A673 (cell line): ENCODE results near the gene PTN. TPM values are rescaled to one million over a fixed set of nuclear protein-coding genes. Genes with fewer than 3 reads are reported as not detected.
"Not testable (repeated sequence)": the region's sequence is repeated elsewhere in the genome, so short reads cannot be mapped to it uniquely, and the experiment has no call there.

ENCODE experiments used
- BruUV-seq: library from RNA; stranded (reverse); fragments of 400-500 nt; replicated peaks from 2 replicates; lab custom pipeline; 2021; lab: Mats Ljungman, UMichigan
- CTCF ChIA-PET: fragments of 300-600 bp; sonication (Branson Sonifier 250); formaldehyde crosslinking; loops from one replicate; lab custom pipeline; 2022; ENCODE audit warnings: antibody characterized with exemption; lab: Charles Lee
- POLR2A ChIA-PET: fragments of 300-600 bp; sonication (Branson Sonifier 250); formaldehyde crosslinking; loops from one replicate; lab custom pipeline; 2022; ENCODE audit warnings: antibody characterized with exemption; ENCODE audit not compliant: low non-redundant PET; lab: Charles Lee
- DNase-seq: peaks from one replicate; pipeline ENCODE4 v3.0.0-alpha.2; 2015; ENCODE audit warnings: low spot score
- H3K27ac ChIP-seq: fragments of 200-600 bp; sonication (generic); 2 replicates; pipeline ENCODE4 v1.5.1; 2016; ENCODE audit warnings: mixed run types, low read depth, mild to moderate bottlenecking, mixed read lengths, antibody characterized with exemption, low read length; ENCODE audit not compliant: poor library complexity, severe bottlenecking
- H3K27me3 ChIP-seq: fragments of 200-600 bp; sonication (generic); replicated peaks from 2 replicates; pipeline ENCODE4 v1.6.1; 2017; ENCODE audit warnings: mixed run types, low read depth, mild to moderate bottlenecking, mixed read lengths, antibody characterized with exemption, low read length; ENCODE audit not compliant: insufficient read depth, poor library complexity
- H3K36me3 ChIP-seq: fragments of 200-600 bp; sonication (generic); 2 replicates; pipeline ENCODE4 v1.6.1; 2016; ENCODE audit warnings: mixed run types, mild to moderate bottlenecking, mixed read lengths, antibody characterized with exemption, low read length; ENCODE audit not compliant: insufficient read depth, poor library complexity, severe bottlenecking
- H3K4me1 ChIP-seq: fragments of 200-600 bp; sonication (generic); 2 replicates; pipeline ENCODE4 v1.6.1; 2017; ENCODE audit warnings: mixed run types, mild to moderate bottlenecking, mixed read lengths, antibody characterized with exemption, low read length; ENCODE audit not compliant: insufficient read depth, poor library complexity, severe bottlenecking
- H3K4me3 ChIP-seq: fragments of 200-600 bp; sonication (generic); 2 replicates; pipeline ENCODE4 v1.5.1; 2016; ENCODE audit warnings: low read depth, mixed run types, mild to moderate bottlenecking, mixed read lengths, low read length; ENCODE audit not compliant: poor library complexity, severe bottlenecking
- H3K9me3 ChIP-seq: fragments of 200-600 bp; sonication (generic); 2 replicates; pipeline ENCODE4 v1.6.1; 2016; ENCODE audit warnings: mixed run types, low read depth, mild to moderate bottlenecking, mixed read lengths, antibody characterized with exemption, low read length; ENCODE audit not compliant: poor library complexity, severe bottlenecking
- CTCF ChIP-seq: fragments of 300-800, 200-600 bp; sonication (generic); conservative IDR thresholded peaks from 2 replicates; pipeline ENCODE4 v1.5.1; 2017; ENCODE audit warnings: low read depth, mild to moderate bottlenecking, antibody characterized with exemption, low read length, moderate library complexity, mixed read lengths
- EZH2 ChIP-seq: fragments of 200-600 bp; sonication (generic); IDR thresholded peaks from 2 replicates; pipeline ENCODE4 v1.6.1; 2017; ENCODE audit warnings: borderline replicate concordance, low read depth, mild to moderate bottlenecking, mixed read lengths, antibody characterized with exemption, low read length; ENCODE audit not compliant: poor library complexity, severe bottlenecking
- intact Hi-C: fragments of 100-400 bp; cut with micrococcal nuclease; formaldehyde crosslinking; loops from one replicate; pipeline ENCODE4 v1.10.0; 2022; ENCODE audit not compliant: unreplicated experiment
- total RNA-seq: library from RNA; stranded (reverse); gene quantifications from 2 replicates; pipeline ENCODE4 v1.2.3, GENCODE V29; 2021

PTN gene
- total RNA-seq, 1 experiment from 2014 or later = 0.41 TPM

GRCh38 chr7:137196648-137197047 lies 146.9 kb downstream of the PTN start:
- no peaks in the 10 kb centered on the region for H3K36me3 ChIP-seq
- H3K27ac ChIP-seq = no peak overlapping the region
- no peaks in the 10 kb centered on the region for H3K27me3 ChIP-seq
- CTCF ChIA-PET = no interaction called here
- H3K9me3 ChIP-seq = no peaks in the 10 kb centered on the region
- no peak for DNase-seq
- H3K4me3 ChIP-seq = no peak overlapping the region
- POLR2A ChIA-PET = no interaction called here
- intact Hi-C loops = no loop called here
- TF ChIP-seq EZH2 (no peak), CTCF (no peak)
- no TSS peak for BruUV-seq
- no peaks in the 10 kb centered on the region for H3K4me1 ChIP-seq

GRCh38 chr7:137195996-137196395 lies 147.5 kb downstream of the PTN start:
- Histone ChIP-seq H3K27me3 (no peaks in the 10 kb centered on the region), H3K27ac (no peak overlapping the region), H3K4me1 (no peaks in the 10 kb centered on the region), H3K36me3 (no peaks in the 10 kb centered on the region), H3K9me3 (no peaks in the 10 kb centered on the region), H3K4me3 (no peak overlapping the region)
- ChIA-PET CTCF (no interaction called here), POLR2A (no interaction called here)
- no peak for DNase-seq
- TF ChIP-seq CTCF (no peak), EZH2 (no peak)
- no TSS peak for BruUV-seq
- intact Hi-C loops = no loop called here

GRCh38 chr7:137181619-137182018 lies 161.9 kb downstream of the PTN start:
- intact Hi-C loops, POLR2A ChIA-PET, DNase-seq, H3K4me3 ChIP-seq, H3K9me3 ChIP-seq, H3K36me3 ChIP-seq, H3K4me1 ChIP-seq, CTCF ChIA-PET, H3K27ac ChIP-seq, H3K27me3 ChIP-seq, BruUV-seq: not testable (repeated sequence)
